Measurements from ENCODE around the gene CBLB. TPM values are rescaled to one million over a fixed set of nuclear protein-coding genes. Genes with fewer than 3 reads are reported as not detected.

The CBLB gene
- total and polyA plus RNA-seq, 2 of the 4 experiments (the other 2 are of a cell fraction), result 10.1 to 20.1 TPM

DNA sequence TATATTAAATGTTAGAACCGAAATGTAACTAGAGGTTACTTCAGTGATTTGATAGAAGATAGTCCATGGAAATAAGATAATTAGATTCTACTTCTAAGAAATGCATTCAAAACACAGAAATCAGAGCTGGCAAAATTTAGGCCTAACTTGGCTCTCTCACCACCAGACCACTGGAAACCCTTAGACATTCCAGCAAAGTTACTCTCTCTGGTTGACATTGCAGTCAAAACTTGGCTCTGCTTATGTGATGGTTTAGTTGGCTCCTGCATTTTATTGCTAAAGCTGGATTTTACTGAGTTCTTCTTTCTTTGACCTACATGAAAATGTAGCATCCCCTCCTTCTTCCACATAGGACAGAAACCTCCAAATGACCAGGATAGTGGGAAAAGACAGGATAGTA is 35.4 kb upstream of the CBLB start:
- TF ChIP-seq BHLHE40 (IDR thresholded peaks at IDR 0.05; ENCODE audit: low read depth, low read length), result no peak
- no peak for TF ChIP-seq RAD21 (IDR thresholded peaks at IDR 0.05; ENCODE audit: low read length)
- TF ChIP-seq CTCF (conservative IDR thresholded peaks at IDR 0.05; ENCODE audit: low read depth, low read length), result no peak
- no peak for TF ChIP-seq MAZ (IDR thresholded peaks at IDR 0.05; ENCODE audit: borderline replicate concordance, low read depth, low read length)
- no peak for TF ChIP-seq MXI1 (IDR thresholded peaks at IDR 0.05; ENCODE audit: borderline replicate concordance, low read depth, low read length)
- TF ChIP-seq RFX5 (IDR thresholded peaks at IDR 0.05; ENCODE audit: low read depth, low read length), result no peak
- no peak for TF ChIP-seq FOS (IDR thresholded peaks at IDR 0.05; ENCODE audit: low read depth, low read length)
- TF ChIP-seq MAFK (IDR thresholded peaks at IDR 0.05; ENCODE audit: low read depth, low read length), result no peak
- H2AK5ac ChIP-seq (ENCODE audit: low read depth, low read length), result no peak overlapping the region
- POLR2A ChIA-PET (ENCODE audit: unreplicated experiment), result no interaction called here
- H3K4me1 ChIP-seq (ENCODE audit: control insufficient read depth, insufficient read depth, low read length), result peaks cover 5% of the 10 kb centered on the region; the same call in 1 of the 2 replicates
- intact Hi-C loops (cut with micrococcal nuclease), result loop anchor here (5.0 kb wide), 1 partner anchor 33 kb away; no protein-coding TSS in a partner anchor
- H3K18ac ChIP-seq (ENCODE audit: low read depth, low read length), result no peak overlapping the region
- H2AFZ ChIP-seq (replicated peaks; ENCODE audit: low read length, poor library complexity), result no peak overlapping the region
- H3K4me2 ChIP-seq (ENCODE audit: low read depth, low read length), result no peak overlapping the region
- no peak overlapping the region for H3K14ac ChIP-seq (replicated peaks; ENCODE audit: low read depth, low read length)
- no peak overlapping the region for H2BK120ac ChIP-seq (ENCODE audit: low read depth, low read length)
- H4K8ac ChIP-seq (ENCODE audit: low read depth in 2 of 2, low read length in 2 of 2), result no peak overlapping the region
- DNase-seq (peak; percentile 9), ATAC-seq (ENCODE audit: low read depth) (no peak)
- no peak overlapping the region for H4K5ac ChIP-seq (ENCODE audit: low read depth, low read length)
- dilution Hi-C loops (cut with HindIII; ENCODE audit: low sequenced_read_pairs, unreplicated experiment), result no loop called here
- no peak overlapping the region for H3K27ac ChIP-seq (ENCODE audit: insufficient read depth, low read length)
- no TSS peak for BruUV-seq (replicated peaks)
- no peaks in the 10 kb centered on the region for H3K27me3 ChIP-seq (ENCODE audit: control insufficient read depth, insufficient read depth, low read length)
- in situ Hi-C loops (cut with MboI; ENCODE audit: low sequenced_read_pairs), result no loop called here
- H2BK15ac ChIP-seq (ENCODE audit: low read depth, low read length), result no peak overlapping the region
- H3K9ac ChIP-seq (ENCODE audit: low read depth, low read length), result no peak overlapping the region
- no peaks in the 10 kb centered on the region for H4K20me1 ChIP-seq (ENCODE audit: insufficient read depth, low read length)
- no peaks in the 10 kb centered on the region for H3K9me1 ChIP-seq (ENCODE audit: insufficient read depth, low read length)
- H3K79me1 ChIP-seq (ENCODE audit: low read depth in 1 of 2, low read length in 2 of 2), result no peaks in the 10 kb centered on the region
- H4K91ac ChIP-seq (ENCODE audit: insufficient read depth, low read depth, low read length), result no peak overlapping the region
- H2BK20ac ChIP-seq (ENCODE audit: low read depth, low read length), result no peak overlapping the region
- no peak overlapping the region for H3K23ac ChIP-seq (ENCODE audit: low read depth, low read length)
- H3K9me3 ChIP-seq (ENCODE audit: control insufficient read depth, insufficient read depth, low read length), result no peaks in the 10 kb centered on the region
- no peak overlapping the region for H2AK9ac ChIP-seq (replicated peaks; ENCODE audit: low read depth, low read length, poor library complexity)
- no peak overlapping the region for H2BK5ac ChIP-seq (ENCODE audit: low read depth, low read length, poor library complexity, severe bottlenecking)
- no peak overlapping the region for H3K4ac ChIP-seq (ENCODE audit: low read depth, low read length)
- H3K4me3 ChIP-seq (ENCODE audit: insufficient read depth, low read depth, low read length), result no peak overlapping the region
- WGBS, 2 experiments (ENCODE audit: extremely low coverage in 2 of 2, insufficient read length in 1 of 2), result no CpG with 5 or more reads among the region's 1 CpG
- no peaks in the 10 kb centered on the region for H3K36me3 ChIP-seq (ENCODE audit: control insufficient read depth, insufficient read depth, low read length)
- CTCF ChIA-PET, result no interaction called here
- H3K56ac ChIP-seq (ENCODE audit: extremely low read depth, insufficient read depth, low read length), result no peak overlapping the region
